ENCODE measurements around the gene TBC1D22A. TPM values are rescaled to one million over a fixed set of nuclear protein-coding genes. Genes with fewer than 3 reads are reported as not detected.

The TBC1D22A gene
- total RNA-seq, 1 experiment from 2014 or later = 18.2 TPM

GRCh38 chr22:47065756-47066615 is 303.5 kb downstream of the TBC1D22A start:
- H3K4me3 ChIP-seq = no peak overlapping the region
- DNase-seq = no peak
- H3K9me3 ChIP-seq = no peaks in the 10 kb centered on the region
- no peaks in the 10 kb centered on the region for H3K27me3 ChIP-seq
- no peaks in the 10 kb centered on the region for H3K36me3 ChIP-seq

GRCh38 chr22:47066616-47066905 is 304.1 kb downstream of the TBC1D22A start:
- DNase-seq = no peak
- Histone ChIP-seq H3K27me3 (no peaks in the 10 kb centered on the region), H3K9me3 (no peaks in the 10 kb centered on the region), H3K36me3 (no peaks in the 10 kb centered on the region), H3K4me3 (no peak overlapping the region)

- H3K36me3 ChIP-seq = no peaks in the 10 kb centered on the region
- no peaks in the 10 kb centered on the region for H3K9me3 ChIP-seq
- DNase-seq = no peak
- H3K27me3 ChIP-seq = no peaks in the 10 kb centered on the region
- H3K4me3 ChIP-seq = no peak overlapping the region
These were observed 305.0 kb downstream of the TBC1D22A start for GRCh38 chr22:47067321-47067890.

- Histone ChIP-seq H3K9me3 (no peaks in the 10 kb centered on the region), H3K36me3 (no peaks in the 10 kb centered on the region), H3K4me3 (no peak overlapping the region), H3K27me3 (no peaks in the 10 kb centered on the region)
- no peak for DNase-seq
These were observed 305.6 kb downstream of the TBC1D22A start for GRCh38 chr22:47067911-47068625.

GRCh38 chr22:47068626-47068996 is 306.2 kb downstream of the TBC1D22A start:
- DNase-seq = no peak
- H3K36me3 ChIP-seq = no peaks in the 10 kb centered on the region
- H3K4me3 ChIP-seq = no peak overlapping the region
- no peaks in the 10 kb centered on the region for H3K27me3 ChIP-seq
- no peaks in the 10 kb centered on the region for H3K9me3 ChIP-seq

GRCh38 chr22:47069270-47069669 is 306.8 kb downstream of the TBC1D22A start:
- no peak overlapping the region for H3K4me3 ChIP-seq
- H3K36me3 ChIP-seq = no peaks in the 10 kb centered on the region
- no peaks in the 10 kb centered on the region for H3K27me3 ChIP-seq
- no peaks in the 10 kb centered on the region for H3K9me3 ChIP-seq
- no peak for DNase-seq

- H3K4me3 ChIP-seq = no peak overlapping the region
- H3K27me3 ChIP-seq = no peaks in the 10 kb centered on the region
- DNase-seq = no peak
- H3K9me3 ChIP-seq = peaks cover 9% of the 10 kb centered on the region
- H3K36me3 ChIP-seq = peaks cover 2% of the 10 kb centered on the region; the same call in 1 of the 2 replicates
These were observed 308.8 kb downstream of the TBC1D22A start for GRCh38 chr22:47071078-47071806.

GRCh38 chr22:47071807-47072641 is 309.6 kb downstream of the TBC1D22A start:
- Histone ChIP-seq H3K9me3 (peaks cover 12% of the 10 kb centered on the region), H3K4me3 (no peak overlapping the region), H3K27me3 (no peaks in the 10 kb centered on the region), H3K36me3 (peaks cover 2% of the 10 kb centered on the region; the same call in 1 of the 2 replicates)
- no peak for DNase-seq

GRCh38 chr22:47072642-47072967 is 310.2 kb downstream of the TBC1D22A start:
- Histone ChIP-seq H3K36me3 (peaks cover 2% of the 10 kb centered on the region; the same call in 1 of the 2 replicates), H3K27me3 (no peaks in the 10 kb centered on the region), H3K9me3 (peaks cover 12% of the 10 kb centered on the region), H3K4me3 (no peak overlapping the region)
- no peak for DNase-seq

- no peak for DNase-seq
- H3K36me3 ChIP-seq = peaks cover 2% of the 10 kb centered on the region; the same call in 1 of the 2 replicates
- peaks cover 12% of the 10 kb centered on the region for H3K9me3 ChIP-seq
- no peak overlapping the region for H3K4me3 ChIP-seq
- H3K27me3 ChIP-seq = no peaks in the 10 kb centered on the region
These were observed 310.6 kb downstream of the TBC1D22A start for GRCh38 chr22:47073075-47073474.

- H3K4me3 ChIP-seq = no peak overlapping the region
- peaks cover 2% of the 10 kb centered on the region; the same call in 1 of the 2 replicates for H3K36me3 ChIP-seq
- H3K9me3 ChIP-seq = peaks cover 12% of the 10 kb centered on the region
- no peaks in the 10 kb centered on the region for H3K27me3 ChIP-seq
- no peak for DNase-seq
These were observed 311.7 kb downstream of the TBC1D22A start for GRCh38 chr22:47074105-47074504.

GRCh38 chr22:47075568-47075967 is 313.1 kb downstream of the TBC1D22A start:
- no peak for DNase-seq
- H3K27me3 ChIP-seq = no peaks in the 10 kb centered on the region
- peaks cover 22% of the 10 kb centered on the region for H3K9me3 ChIP-seq
- H3K4me3 ChIP-seq = no peak overlapping the region
- H3K36me3 ChIP-seq = peaks cover 2% of the 10 kb centered on the region; the same call in 1 of the 2 replicates

GRCh38 chr22:47076758-47077157 is 314.3 kb downstream of the TBC1D22A start:
- H3K27me3 ChIP-seq = no peaks in the 10 kb centered on the region
- no peak for DNase-seq
- no peak overlapping the region for H3K4me3 ChIP-seq
- peaks cover 2% of the 10 kb centered on the region; the same call in 1 of the 2 replicates for H3K36me3 ChIP-seq
- peaks cover 22% of the 10 kb centered on the region for H3K9me3 ChIP-seq

- Histone ChIP-seq H3K9me3 (peaks cover 19% of the 10 kb centered on the region), H3K4me3 (no peak overlapping the region), H3K27me3 (no peaks in the 10 kb centered on the region), H3K36me3 (peaks cover 2% of the 10 kb centered on the region; the same call in 1 of the 2 replicates)
- no peak for DNase-seq
These were observed 317.6 kb downstream of the TBC1D22A start for GRCh38 chr22:47080100-47080499.

- Histone ChIP-seq H3K36me3 (no peaks in the 10 kb centered on the region; the same call in 1 of the 2 replicates), H3K9me3 (peaks cover 10% of the 10 kb centered on the region), H3K4me3 (no peak overlapping the region), H3K27me3 (no peaks in the 10 kb centered on the region)
- DNase-seq = no peak
These were observed 320.1 kb downstream of the TBC1D22A start for GRCh38 chr22:47082505-47082904.

GRCh38 chr22:47083379-47083986 is 321.0 kb downstream of the TBC1D22A start:
- no peaks in the 10 kb centered on the region for H3K27me3 ChIP-seq
- DNase-seq = no peak
- H3K4me3 ChIP-seq = no peak overlapping the region
- H3K36me3 ChIP-seq = no peaks in the 10 kb centered on the region; the same call in 1 of the 2 replicates
- peaks cover 10% of the 10 kb centered on the region for H3K9me3 ChIP-seq

All from MG63 (cell line).